Gastroesophageal sphincter (tissue), 4 donors: ENCODE results near the gene PRKCQ. TPM values are rescaled to one million over a fixed set of nuclear protein-coding genes. Genes with fewer than 3 reads are reported as not detected.

Source experiments
- ATAC-seq: fragments of 150-250 bp; one replicate; pipeline ENCODE4 v1.9.1; 2016; ENCODE audit warnings: mild to moderate bottlenecking, moderate library complexity
- H3K27ac ChIP-seq, 4 donors: fragments of 200-600 bp; sonication (generic) in 3 of 4; 1 replicate in 3 of 4; 2 replicates in 1 of 4; pipeline ENCODE4 v1.5.1; 2016 to 2019
- H3K27me3 ChIP-seq: fragments of 200-600 bp; sonication (generic); one replicate; pipeline ENCODE4 v1.5.1; 2019
- H3K36me3 ChIP-seq, 2 donors: fragments of 200-600 bp; sonication (generic); one replicate each; pipeline ENCODE4 v1.5.1; 2019; ENCODE audit warnings: control low read depth in 1 of 2
- H3K4me1 ChIP-seq, 3 donors: fragments of 200-600 bp; sonication (generic); 1 replicate in 2 of 3; 2 replicates in 1 of 3; pipeline ENCODE4 v1.5.1; 2016 to 2019; ENCODE audit warnings: control low read depth in 2 of 3
- H3K4me3 ChIP-seq, 2 donors: fragments of 200-600 bp; sonication (generic); one replicate each; pipeline ENCODE4 v1.5.1; 2019; ENCODE audit warnings: mild to moderate bottlenecking in 1 of 2, moderate library complexity in 1 of 2
- H3K9me3 ChIP-seq, 3 donors: fragments of 200-600 bp; sonication (generic); one replicate each; pipeline ENCODE4 v1.5.1; 2017 to 2019; ENCODE audit warnings: control low read depth in 2 of 3
- EP300 ChIP-seq: sonication (generic); formaldehyde crosslinking; IDR thresholded peaks from one replicate; pipeline ENCODE4 v1.6.1; 2017; ENCODE audit warnings: antibody characterized with exemption, mild to moderate bottlenecking
- POLR2A ChIP-seq, 2 donors: fragments of 450-650 bp; IDR thresholded peaks; one replicate each; pipeline ENCODE4 v1.6.1; 2017; ENCODE audit warnings: antibody characterized with exemption in 2 of 2, mild to moderate bottlenecking in 2 of 2, moderate library complexity in 1 of 2
- POLR2AphosphoS5 ChIP-seq: sonication (generic); formaldehyde crosslinking; IDR thresholded peaks from one replicate; pipeline ENCODE4 v1.6.1; 2017; ENCODE audit warnings: antibody characterized with exemption
- WGBS, 2 donors: methylation state at CpG; one replicate each; pipeline ENCODE4 v1.1.5; 2018; ENCODE audit warnings: low coverage in 1 of 2; 5-methylcytosine and 5-hydroxymethylcytosine counted together
- total RNA-seq, 4 donors: library from RNA; depleted of rRNA; stranded (reverse); fragments of >200 nt; gene quantifications; one replicate each; pipeline ENCODE4 v1.1.0, GENCODE V29; 2016
- TF ChIP-seq, protein P1 (sequence below), 4 experiments: fragments of 200-600 bp in 2 of 4; fragments of 450-650 bp in 2 of 4; sonication (generic) in 1 of 4; IDR thresholded peaks; one replicate each; pipeline ENCODE4 v1.5.1; 2017 to 2019; ENCODE audit warnings: antibody characterized with exemption in 4 of 4, mild to moderate bottlenecking in 2 of 4, moderate library complexity in 2 of 4

Gene PRKCQ
- total RNA-seq, 4 donors from 2014 or later = 2.0 to 7.6 (median 4.3) TPM

DNA sequence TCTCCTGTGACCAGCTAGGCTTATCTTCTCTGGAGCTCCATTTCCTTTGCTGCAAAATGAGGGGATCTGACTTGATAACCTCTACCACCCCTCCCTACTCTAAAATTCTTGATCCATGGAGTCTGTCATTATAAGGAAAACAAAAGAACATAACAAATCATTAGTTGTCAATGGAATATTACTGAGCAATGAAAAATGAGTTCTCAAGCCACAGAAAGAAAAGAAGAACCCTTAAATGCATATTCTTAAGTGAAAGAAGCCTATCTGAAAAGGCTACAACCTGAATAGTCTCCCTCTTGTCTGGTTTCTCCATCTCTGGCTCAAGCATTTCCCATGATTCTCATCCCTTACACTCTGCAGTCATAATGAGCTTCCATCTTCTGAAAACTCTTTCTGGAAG lies 110.4 kb downstream of the PRKCQ start:
- no peak for TF ChIP-seq EP300
- TF ChIP-seq POLR2AphosphoS5 = no peak
- no peak for TF ChIP-seq POLR2A (IDR thresholded peaks at IDR 0.05)
- TF ChIP-seq, protein P1, sequence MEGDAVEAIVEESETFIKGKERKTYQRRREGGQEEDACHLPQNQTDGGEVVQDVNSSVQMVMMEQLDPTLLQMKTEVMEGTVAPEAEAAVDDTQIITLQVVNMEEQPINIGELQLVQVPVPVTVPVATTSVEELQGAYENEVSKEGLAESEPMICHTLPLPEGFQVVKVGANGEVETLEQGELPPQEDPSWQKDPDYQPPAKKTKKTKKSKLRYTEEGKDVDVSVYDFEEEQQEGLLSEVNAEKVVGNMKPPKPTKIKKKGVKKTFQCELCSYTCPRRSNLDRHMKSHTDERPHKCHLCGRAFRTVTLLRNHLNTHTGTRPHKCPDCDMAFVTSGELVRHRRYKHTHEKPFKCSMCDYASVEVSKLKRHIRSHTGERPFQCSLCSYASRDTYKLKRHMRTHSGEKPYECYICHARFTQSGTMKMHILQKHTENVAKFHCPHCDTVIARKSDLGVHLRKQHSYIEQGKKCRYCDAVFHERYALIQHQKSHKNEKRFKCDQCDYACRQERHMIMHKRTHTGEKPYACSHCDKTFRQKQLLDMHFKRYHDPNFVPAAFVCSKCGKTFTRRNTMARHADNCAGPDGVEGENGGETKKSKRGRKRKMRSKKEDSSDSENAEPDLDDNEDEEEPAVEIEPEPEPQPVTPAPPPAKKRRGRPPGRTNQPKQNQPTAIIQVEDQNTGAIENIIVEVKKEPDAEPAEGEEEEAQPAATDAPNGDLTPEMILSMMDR (IDR thresholded peaks at IDR 0.05) = no peak

GRCh38 chr10:6465854-6466601 lies 114.0 kb downstream of the PRKCQ start:
- ATAC-seq = no peak
- TF ChIP-seq EP300 = no peak
- TF ChIP-seq, protein P1 (IDR thresholded peaks at IDR 0.05) = no peak
- TF ChIP-seq POLR2A (IDR thresholded peaks at IDR 0.05) = no peak
- TF ChIP-seq POLR2AphosphoS5 = no peak
- H3K9me3 ChIP-seq = no peaks in the 10 kb centered on the region
- no peak overlapping the region for H3K4me3 ChIP-seq
- H3K27ac ChIP-seq = no peak overlapping the region
- 57 to 86% methylated on average over 1 to 7 of the region's 7 CpGs for WGBS, 2 donors
- H3K4me1 ChIP-seq = no peaks in the 10 kb centered on the region
- H3K36me3 ChIP-seq = no peaks in the 10 kb centered on the region
- H3K27me3 ChIP-seq = no peaks in the 10 kb centered on the region

More for the DNA sequence above, 110.4 kb downstream of the PRKCQ start:
- Histone ChIP-seq H3K4me3 (no peak overlapping the region), H3K27ac (no peak overlapping the region), H3K9me3 (no peaks in the 10 kb centered on the region), H3K27me3 (no peaks in the 10 kb centered on the region), H3K4me1 (no peaks in the 10 kb centered on the region), H3K36me3 (no peaks in the 10 kb centered on the region)
- ATAC-seq = no peak

- H3K4me3 ChIP-seq = no peak overlapping the region
- no peaks in the 10 kb centered on the region for H3K9me3 ChIP-seq
- no peaks in the 10 kb centered on the region for H3K4me1 ChIP-seq
- WGBS, 2 donors = 64 to 90% methylated on average over 6 to 7 of the region's 7 CpGs
- no peaks in the 10 kb centered on the region for H3K27me3 ChIP-seq
- ATAC-seq = no peak
- no peak overlapping the region for H3K27ac ChIP-seq
- TF ChIP-seq EP300 (no peak), POLR2A (IDR thresholded peaks at IDR 0.05) (no peak), POLR2AphosphoS5 (no peak)
- TF ChIP-seq, protein P1 (IDR thresholded peaks at IDR 0.05) = no peak
- H3K36me3 ChIP-seq = no peaks in the 10 kb centered on the region
Measured at GRCh38 chr10:6465437-6465836, 114.6 kb downstream of the PRKCQ start.

- no peak overlapping the region for H3K4me3 ChIP-seq
- H3K9me3 ChIP-seq = no peaks in the 10 kb centered on the region
- H3K27me3 ChIP-seq = no peaks in the 10 kb centered on the region
- H3K4me1 ChIP-seq = no peaks in the 10 kb centered on the region
- no peak overlapping the region for H3K27ac ChIP-seq
- 71 to 76% methylated on average over 2 to 9 of the region's 9 CpGs for WGBS, 2 donors
- H3K36me3 ChIP-seq = no peaks in the 10 kb centered on the region
- TF ChIP-seq POLR2A (IDR thresholded peaks at IDR 0.05) (no peak), POLR2AphosphoS5 (no peak), EP300 (no peak)
- TF ChIP-seq, protein P1 (IDR thresholded peaks at IDR 0.05) = no peak
- no peak for ATAC-seq
Measured at GRCh38 chr10:6464862-6465430, 115.1 kb downstream of the PRKCQ start.

- no peak for ATAC-seq
- no peaks in the 10 kb centered on the region for H3K27me3 ChIP-seq
- no peak overlapping the region for H3K27ac ChIP-seq
- H3K4me3 ChIP-seq = no peak overlapping the region
- H3K9me3 ChIP-seq = peaks cover 0 to 3% (median 0%) of the 10 kb centered on the region in 3 donors
- WGBS, 2 donors = 68 to 74% methylated on average over 4 to 6 of the region's 7 CpGs
- no peaks in the 10 kb centered on the region for H3K4me1 ChIP-seq
- H3K36me3 ChIP-seq = no peaks in the 10 kb centered on the region
- TF ChIP-seq EP300 (no peak), POLR2AphosphoS5 (no peak), POLR2A (IDR thresholded peaks at IDR 0.05) (no peak)
- TF ChIP-seq, protein P1 (IDR thresholded peaks at IDR 0.05) = no peak
Measured at GRCh38 chr10:6463366-6463765, 116.7 kb downstream of the PRKCQ start.
